OCI-LY3 (cell line): ENCODE measurements around the gene KCNIP4.

ENCODE experiments used
- CTCF ChIP-seq: fragments of 200-600, 300-600 bp; sonication (generic); IDR thresholded peaks from 2 replicates; pipeline ENCODE4 v1.5.1; 2014; ENCODE audit warnings: antibody characterized with exemption, low read length, low read depth
- EZH2phosphoT487 ChIP-seq: fragments of 200-600 bp; shearing (Covaris generic); IDR thresholded peaks from 2 replicates; pipeline ENCODE4 v1.6.1; 2018; ENCODE audit warnings: antibody characterized with exemption, mixed run types, low read depth

- TF ChIP-seq CTCF (no peak), EZH2phosphoT487 (no peak)
Measured at GRCh38 chr4:21991050-21991449, 42.5 kb upstream of the KCNIP4 start.
